K562 (cell line): ENCODE data around the gene EOLA1. TPM values are rescaled to one million over a fixed set of nuclear protein-coding genes. Genes with fewer than 3 reads are reported as not detected.

Experiments
- ATAC-seq: fragments of 200-7000 bp; cut with Tn5 transposase; 3 replicates; pipeline ENCODE4 v1.9.1; 2020; ENCODE audit warnings: moderate library complexity
- BruUV-seq: library from RNA; stranded (reverse); fragments of 400-500 nt; replicated peaks from 2 replicates; lab custom pipeline; 2021; lab: Mats Ljungman, UMichigan
- CTCF ChIA-PET: fragments of 300-600 bp; formaldehyde crosslinking; extraction: SDS; loops from one replicate; lab custom pipeline; 2021; ENCODE audit warnings: low intra/inter-chr PET ratio; lab: Yijun Ruan, JAX
- POLR2A ChIA-PET: fragments of 300-600, 350-650 bp; sonication (Branson Sonifier 250); formaldehyde crosslinking; extraction: SDS; loops from one replicate; lab custom pipeline; 2021; ENCODE audit warnings: antibody characterized with exemption, inconsistent platforms; lab: Yijun Ruan, JAX
- DNase-seq, 4 experiments: peaks; one replicate each; pipeline versions ENCODE4 v3.0.0 to v3.0.0-alpha.2; 2011 to 2018; ENCODE audit warnings: low spot score in 3 of 4, mixed read lengths in 3 of 4; ENCODE audit errors: extremely low read depth in 1 of 4
- FAIRE-seq: peaks from 2 replicates; lab custom pipeline; 2011; peaks lifted over from hg19 to GRCh38; lab: Jason Lieb, UNC
- H2AFZ ChIP-seq: 2 replicates; pipeline ENCODE4 v1.6.0; 2011; ENCODE audit warnings: low read depth, low read length, control low read depth, inconsistent platforms
- H3K27ac ChIP-seq: fragments of 200-600 bp; 3 replicates; pipeline ENCODE4 v1.8.0; 2011; ENCODE audit warnings: low read depth, mild to moderate bottlenecking, control low read depth, inconsistent platforms, low read length, moderate library complexity, mixed read lengths; ENCODE audit errors: extremely low read depth
- H3K27me3 ChIP-seq, 2 experiments: fragments of 300-600 bp in 1 of 2; 2 replicates in 1 of 2; 3 replicates in 1 of 2; pipeline versions ENCODE4 v1.6.0 to v1.8.0; 2011; ENCODE audit warnings: inconsistent platforms in 2 of 2, low read length in 2 of 2, mild to moderate bottlenecking in 1 of 2, mixed read lengths in 1 of 2, moderate library complexity in 1 of 2; ENCODE audit not compliant: control insufficient read depth in 2 of 2, insufficient read depth in 2 of 2
- H3K36me3 ChIP-seq: fragments of 300-600 bp; 3 replicates; pipeline ENCODE4 v1.8.0; 2011; ENCODE audit warnings: mild to moderate bottlenecking, low read length, inconsistent platforms; ENCODE audit not compliant: control insufficient read depth, insufficient read depth
- H3K4me1 ChIP-seq, 2 experiments: fragments of 200-600 bp in 1 of 2; replicated peaks in 1 of 2; 2 replicates in 1 of 2; 3 replicates in 1 of 2; pipeline versions ENCODE4 v1.5.1 to v1.8.0; 2011; ENCODE audit warnings: inconsistent platforms in 2 of 2, low read length in 2 of 2, mild to moderate bottlenecking in 1 of 2, mixed read lengths in 1 of 2, moderate library complexity in 1 of 2; ENCODE audit not compliant: control insufficient read depth in 2 of 2, insufficient read depth in 2 of 2
- H3K4me2 ChIP-seq: 2 replicates; pipeline ENCODE4 v1.6.1; 2011; ENCODE audit warnings: low read length, control low read depth, inconsistent platforms, mixed read lengths; ENCODE audit not compliant: insufficient read depth
- H3K4me3 ChIP-seq: fragments of 200-600 bp; sonication (generic), shearing (Covaris generic); 2 replicates; pipeline ENCODE4 v1.5.1; 2016; ENCODE audit warnings: control low read depth, inconsistent platforms
- H3K79me2 ChIP-seq: fragments of 200-600 bp; 3 replicates; pipeline ENCODE4 v1.8.0; 2011; ENCODE audit warnings: low read length, inconsistent platforms; ENCODE audit not compliant: control insufficient read depth, insufficient read depth
- H3K9ac ChIP-seq, 2 experiments: 2 replicates each; pipeline versions ENCODE4 v1.6.0 to v1.6.1; 2011; ENCODE audit warnings: low read depth in 2 of 2, low read length in 2 of 2, control low read depth in 1 of 2, inconsistent platforms in 1 of 2, mild to moderate bottlenecking in 1 of 2, mixed read lengths in 1 of 2; ENCODE audit not compliant: insufficient read depth in 1 of 2
- H3K9me1 ChIP-seq: one replicate; pipeline ENCODE4 v1.6.0; 2011; ENCODE audit warnings: inconsistent platforms, mild to moderate bottlenecking, low read length, moderate library complexity; ENCODE audit not compliant: control insufficient read depth, insufficient read depth
- H3K9me3 ChIP-seq: replicated peaks from 2 replicates; pipeline ENCODE4 v1.5.1; 2011; ENCODE audit warnings: low read depth, low read length, inconsistent platforms; ENCODE audit not compliant: control insufficient read depth, insufficient read depth
- H4K20me1 ChIP-seq: replicated peaks from 2 replicates; pipeline ENCODE4 v1.6.1; 2011; ENCODE audit warnings: low read length, inconsistent platforms, mixed read lengths; ENCODE audit not compliant: control insufficient read depth, insufficient read depth
- CHAMP1 ChIP-seq: fragments of 450-650 bp; IDR thresholded peaks from 2 replicates; pipeline ENCODE4 v1.6.1; 2016; ENCODE audit warnings: mild to moderate bottlenecking
- CTCFL ChIP-seq: IDR thresholded peaks from 2 replicates; pipeline ENCODE4 v1.6.1; 2011; ENCODE audit warnings: borderline replicate concordance, low read depth, mild to moderate bottlenecking, moderate library complexity, low read length; ENCODE audit not compliant: insufficient read depth, poor library complexity, severe bottlenecking
- HMG20A ChIP-seq: fragments of 450-650 bp; formaldehyde crosslinking; conservative IDR thresholded peaks from 2 replicates; pipeline ENCODE4 v1.4.0; 2020; ENCODE audit warnings: mild to moderate bottlenecking, mixed read lengths
- PCBP2 ChIP-seq: fragments of 200-400 bp; formaldehyde crosslinking; IDR thresholded peaks from 2 replicates; pipeline ENCODE4 v1.6.1; 2018; ENCODE audit warnings: low read length, low read depth, mild to moderate bottlenecking, moderate library complexity; ENCODE audit not compliant: poor library complexity, severe bottlenecking
- RAD51 ChIP-seq: fragments of 450-650 bp; IDR thresholded peaks from 2 replicates; pipeline ENCODE4 v1.7.1; 2016; ENCODE audit warnings: low read depth, mild to moderate bottlenecking, borderline replicate concordance
- SAFB ChIP-seq: fragments of 200-400 bp; formaldehyde crosslinking; IDR thresholded peaks from 2 replicates; pipeline ENCODE4 v1.6.1; 2017; ENCODE audit warnings: low read depth, low read length, borderline replicate concordance
- SREBF1 ChIP-seq: fragments of 150-350 bp; IDR thresholded peaks from 2 replicates; pipeline ENCODE4 v1.6.1; 2014; ENCODE audit warnings: antibody characterized with exemption, low read depth, low read length, borderline replicate concordance
- XRCC4 ChIP-seq: IDR thresholded peaks from one replicate; pipeline ENCODE4 v1.6.1; 2011; ENCODE audit not compliant: insufficient read depth, insufficient read length; ENCODE audit errors: extremely low read depth
- ZNF143 ChIP-seq: sonication (generic); formaldehyde crosslinking; IDR thresholded peaks from 2 replicates; pipeline ENCODE4 v1.9.0; 2022; ENCODE audit warnings: mild to moderate bottlenecking, missing genetic modification reagents
- ZNF23 ChIP-seq: fragments of 250-450 bp; sonication (Bioruptor Pico); IDR thresholded peaks from 2 replicates; pipeline ENCODE4 v1.4.0; 2020; ENCODE audit warnings: mild to moderate bottlenecking
- ZNF592 ChIP-seq: fragments of 450-650 bp; IDR thresholded peaks from 2 replicates; pipeline ENCODE4 v1.6.1; 2017; ENCODE audit warnings: antibody characterized with exemption, mild to moderate bottlenecking
- ZNF699 ChIP-seq: fragments of 250-450 bp; sonication (Bioruptor Pico); IDR thresholded peaks from 2 replicates; pipeline ENCODE4 v1.8.0; 2021; ENCODE audit warnings: mild to moderate bottlenecking, moderate library complexity; ENCODE audit not compliant: insufficient replicate concordance
- WGBS: fragments of 100-300 bp; shearing (Covaris generic); methylation state at CpG from one replicate; pipeline ENCODE4 v1.1.6; 2016; ENCODE audit warnings: low coverage, mixed read lengths; ENCODE audit not compliant: insufficient coverage; ENCODE audit errors: missing lambda C conversion rate; 5-methylcytosine and 5-hydroxymethylcytosine counted together
- in situ Hi-C: fragments of 300-500 bp; cut with MboI; formaldehyde crosslinking; loops from 4 replicates; pipeline ENCODE4 v1.15.0; 2018; ENCODE audit warnings: inconsistent platforms, mixed read lengths
- intact Hi-C: fragments of 100-400 bp; cut with micrococcal nuclease; formaldehyde crosslinking; loops from 2 replicates; pipeline ENCODE4 v1.14.2; 2022
- polyA plus RNA-seq, 8 experiments: library from polyadenylated mRNA; depleted of rRNA in 4 of 8; stranded (reverse) in 5 of 8; unstranded in 3 of 8; fragments of >200 nt; fragmentation: Nextera tagmentation in 2 of 8; fragmentation: Illumina TruSeq in 1 of 8; extraction: Ambion mirVana in 2 of 8; extraction: Trizol in 1 of 8; gene quantifications; 2 replicates each; pipeline versions ENCODE4 v1.2.1 to v1.2.3, GENCODE V29; 2011 to 2014; ENCODE audit warnings: inconsistent platforms in 1 of 8, missing spikeins in 1 of 8
- total RNA-seq, 7 experiments: library from RNA; depleted of rRNA in 6 of 7; stranded (reverse); fragments of >200 nt in 6 of 7; fragmentation: Illumina TruSeq in 2 of 7; extraction: Trizol in 2 of 7; gene quantifications; 2 replicates each; pipeline versions ENCODE4 v1.2.1 to v1.2.3, GENCODE V29; 2011 to 2021; ENCODE audit warnings: low replicate concordance in 1 of 7

The EOLA1 gene
- total and polyA plus RNA-seq, 9 of the 15 experiments (the other 6 are each of a cell fraction or from before 2014, with no cell fraction given): 6.3 to 32.9 (median 18.2) TPM

- TF ChIP-seq ZNF592: no peak
- TF ChIP-seq ZNF699: no peak
- TF ChIP-seq HMG20A (CRISPR knock-in tag): no peak
- no peak for TF ChIP-seq SREBF1
These were observed 24.2 kb upstream of the EOLA1 start (continued) for GRCh38 chrX:149516604-149517003.

GRCh38 chrX:149517308-149517707 lies 23.5 kb upstream of the EOLA1 start:
- no peaks in the 10 kb centered on the region for H3K79me2 ChIP-seq
- H3K9ac ChIP-seq: no peak overlapping the region
- no peaks in the 10 kb centered on the region for H3K9me1 ChIP-seq
- H3K9me3 ChIP-seq: no peaks in the 10 kb centered on the region
- intact Hi-C loops: loop anchor here (10.0 kb wide), 1 partner anchor 127 kb away; no protein-coding TSS in a partner anchor
- in situ Hi-C loops: loop anchor here (10.0 to 25.0 kb wide), 2 partner anchors 57 to 120 kb away; partner anchors contain the start of gene TMEM185A
- H3K27ac ChIP-seq: no peak overlapping the region
- H3K27me3 ChIP-seq: no peaks in the 10 kb centered on the region
- 23% methylated on average over 1 of the region's 1 CpG for WGBS
- H3K4me1 ChIP-seq: peaks cover 3 to 24% of the 10 kb centered on the region in 2 experiments; a peak in 4 of 5 replicates
- ATAC-seq: no peak
- no peak overlapping the region for H3K4me2 ChIP-seq
- BruUV-seq: no TSS peak
- CTCF ChIA-PET: no interaction called here
- no peaks in the 10 kb centered on the region for H4K20me1 ChIP-seq
- POLR2A ChIA-PET: interaction anchor here (0.7 kb wide), 1 partner anchor 1575 kb away, joined by 3 read pairs; no protein-coding TSS in a partner anchor
- FAIRE-seq: no peak
- H3K36me3 ChIP-seq: no peaks in the 10 kb centered on the region
- no peak for DNase-seq
- no peak overlapping the region for H3K4me3 ChIP-seq
- H2AFZ ChIP-seq: no peak overlapping the region
- TF ChIP-seq PCBP2 (no peak), CHAMP1 (no peak), SAFB (no peak), XRCC4 (no peak), ZNF23 (CRISPR knock-in tag) (no peak), CTCFL (no peak), ZNF143 (CRISPR knock-in tag) (no peak), RAD51 (peak; percentile 86)
